Ramos (cell line): ENCODE measurements around the gene POU4F2.
"Not testable (repeated sequence)": the region's sequence is repeated elsewhere in the genome, so short reads cannot be mapped to it uniquely, and the experiment has no call there.

Source experiments
- in situ Hi-C: fragments of 300-500 bp; cut with MboI; formaldehyde crosslinking; loops from one replicate; pipeline ENCODE4 v1.14.3; 2022; ENCODE audit warnings: low sequenced_read_pairs; ENCODE audit not compliant: unreplicated experiment

POU4F2 gene

DNA sequence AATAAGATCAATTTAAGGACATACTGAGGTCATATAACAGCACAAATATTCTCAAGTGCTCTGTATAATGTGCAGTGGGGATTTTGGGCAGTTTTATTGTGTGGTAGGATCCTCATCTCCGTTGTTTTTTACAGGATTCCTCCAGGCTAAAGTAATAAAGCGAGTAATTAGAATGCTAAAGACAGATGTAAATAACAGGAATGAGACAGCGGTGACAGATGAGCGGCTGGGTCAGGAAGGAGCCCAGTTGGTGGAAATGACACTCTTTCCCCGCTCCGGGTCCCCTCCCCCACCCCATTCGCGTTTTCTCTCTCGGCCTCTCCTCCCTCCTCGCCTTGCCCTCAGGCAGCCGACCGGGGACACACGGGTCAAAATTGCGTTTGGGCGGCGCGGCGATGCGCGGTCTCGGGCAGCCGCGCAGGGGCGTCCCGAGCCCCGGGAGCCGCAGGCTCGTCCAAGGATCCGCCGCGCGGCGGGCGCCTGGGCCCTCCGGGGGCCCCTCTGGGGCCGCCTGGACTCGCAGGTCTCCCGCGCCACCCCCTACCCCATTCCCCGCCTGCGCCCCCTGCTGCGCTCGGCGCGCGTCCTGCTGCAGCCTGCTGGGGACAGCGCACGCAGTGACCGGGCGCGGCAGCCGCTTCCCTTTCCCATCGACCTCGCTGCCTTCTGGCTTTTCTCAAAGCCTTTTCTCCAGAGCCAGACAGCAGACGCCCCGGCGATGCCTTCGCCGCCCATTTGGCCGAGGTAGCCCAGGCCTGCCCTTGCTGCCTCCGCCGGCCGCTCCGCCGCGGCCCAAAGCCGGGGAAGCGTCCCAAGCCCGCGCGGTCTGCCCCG lies 16.2 kb downstream of the POU4F2 start:
- in situ Hi-C loops: no loop called here

DNA sequence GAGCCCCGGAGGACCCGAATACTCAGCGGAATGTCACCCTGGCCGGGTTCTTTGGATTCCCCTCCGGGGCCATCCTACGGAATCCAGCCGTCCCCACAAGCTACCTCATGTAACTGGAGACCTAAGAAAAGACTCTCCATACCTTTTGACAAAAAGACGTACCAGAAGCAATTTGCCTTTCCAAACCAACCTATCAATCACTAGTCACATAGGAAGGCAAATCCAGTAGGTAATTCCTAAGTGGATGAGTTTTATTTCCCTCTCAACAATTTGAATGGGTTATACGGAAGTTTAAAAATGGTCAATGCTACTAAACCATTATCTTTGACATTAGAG lies 16.8 kb downstream of the POU4F2 start:
- in situ Hi-C loops: no loop called here

DNA sequence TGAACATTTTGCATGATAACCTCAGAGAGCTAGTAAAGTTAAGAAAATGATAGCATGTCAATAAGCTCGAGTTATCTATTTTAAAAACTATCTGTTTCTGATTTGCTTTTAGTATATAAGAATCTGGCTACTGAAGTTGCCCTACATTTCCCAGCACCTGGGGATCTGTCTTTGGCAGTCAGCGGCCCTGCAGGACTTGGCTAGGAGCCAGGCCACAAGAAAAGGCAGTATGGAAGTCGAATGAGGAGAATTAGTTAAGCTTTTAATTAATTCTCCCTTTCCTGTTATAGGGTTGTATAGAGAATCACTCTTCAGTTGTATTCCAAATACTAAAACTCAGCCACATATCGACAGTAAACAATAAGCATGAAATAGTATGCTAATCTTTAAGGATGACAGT lies 22.7 kb downstream of the POU4F2 start:
- in situ Hi-C loops: no loop called here

DNA sequence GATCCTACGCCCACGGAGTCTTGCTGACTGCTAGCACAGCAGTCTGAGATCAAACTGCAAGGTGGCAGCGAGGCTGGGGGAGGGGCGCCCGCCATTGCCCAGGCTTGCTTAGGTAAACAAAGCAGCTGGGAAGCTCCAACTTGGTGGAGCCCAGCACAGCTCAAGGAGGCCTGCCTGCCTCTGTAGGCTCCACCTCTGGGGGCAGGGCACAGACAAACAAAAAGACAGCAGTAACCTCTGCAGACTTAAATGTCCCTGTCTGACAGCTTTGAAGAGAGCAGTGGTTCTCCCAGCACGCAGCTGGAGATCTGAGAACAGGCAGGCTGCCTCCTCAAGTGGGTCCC lies 25.2 kb downstream of the POU4F2 start:
- in situ Hi-C loops: not testable (repeated sequence)

DNA sequence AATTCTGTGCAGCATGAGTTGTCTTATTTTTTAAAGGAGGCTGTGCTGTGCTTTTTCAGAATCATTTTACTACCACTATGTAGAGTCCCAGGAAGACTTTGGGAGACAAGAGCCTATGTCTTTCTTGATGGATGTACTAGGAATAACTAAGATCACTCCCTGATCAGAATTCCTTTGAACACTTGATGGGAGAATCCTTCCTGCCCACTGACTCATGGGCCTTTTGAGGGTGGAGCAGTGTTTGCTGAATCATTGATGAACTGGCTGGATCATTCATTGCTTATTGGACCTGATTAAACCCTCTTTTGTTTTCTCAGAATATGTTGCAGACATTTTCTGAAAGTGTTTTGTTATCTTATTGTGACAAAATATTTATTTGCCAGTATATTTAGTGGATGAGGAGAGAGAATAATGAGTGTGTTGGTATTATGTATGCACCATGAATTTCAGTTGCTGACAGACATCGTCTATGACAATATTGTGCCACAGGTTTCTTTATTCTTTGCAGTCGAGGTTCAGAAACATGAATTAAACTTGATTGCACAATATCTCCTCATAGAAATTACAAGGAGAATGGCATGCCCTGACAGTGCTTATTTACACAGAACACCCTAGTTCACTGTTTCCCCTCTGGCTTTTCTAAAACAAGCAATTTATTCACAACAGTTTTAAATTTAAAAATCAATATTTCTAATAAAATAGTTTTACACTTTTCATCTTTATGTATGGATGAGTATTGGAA lies 36.3 kb downstream of the POU4F2 start:
- in situ Hi-C loops: no loop called here
